Panc1 (cell line): Measurements from ENCODE around the gene PHETA2. TPM values are rescaled to one million over a fixed set of nuclear protein-coding genes. Genes with fewer than 3 reads are reported as not detected.
A peak's percentile ranks its signal among the peaks of the same experiment; 100 is the strongest.
"Not testable (repeated sequence)": the region's sequence is repeated elsewhere in the genome, so short reads cannot be mapped to it uniquely, and the experiment has no call there.

Experiments
- ATAC-seq: fragments of 200-7000 bp; cut with Tn5 transposase; 2 replicates; pipeline ENCODE4 v1.9.1; 2020; ENCODE audit warnings: mild to moderate bottlenecking, moderate library complexity
- BruUV-seq: library from RNA; stranded (reverse); fragments of 400-500 nt; replicated peaks from 2 replicates; lab custom pipeline; 2021; lab: Mats Ljungman, UMichigan
- CTCF ChIA-PET: fragments of 300-600 bp; sonication (Branson Sonifier 250); formaldehyde crosslinking; loops from one replicate; lab custom pipeline; 2022; ENCODE audit warnings: antibody characterized with exemption; lab: Charles Lee
- POLR2A ChIA-PET: fragments of 300-600 bp; sonication (Branson Sonifier 250); formaldehyde crosslinking; loops from one replicate; lab custom pipeline; 2022; ENCODE audit warnings: antibody characterized with exemption; lab: Charles Lee
- DNase-seq: peaks from one replicate; pipeline ENCODE4 v3.0.0-alpha.2; 2010; ENCODE audit warnings: low read depth, low spot score
- H3K27ac ChIP-seq: 2 replicates; pipeline ENCODE4 v1.5.1; 2011; ENCODE audit warnings: mild to moderate bottlenecking, low read length, inconsistent platforms
- H3K27me3 ChIP-seq: fragments of 200-500 bp; sonication (Bioruptor generic); 2 replicates; pipeline ENCODE4 v1.6.0; 2014; ENCODE audit warnings: low read length, inconsistent platforms; ENCODE audit not compliant: control insufficient read depth, insufficient read depth
- H3K36me3 ChIP-seq: fragments of 200-500 bp; sonication (Bioruptor generic); 2 replicates; pipeline ENCODE4 v1.5.1; 2014; ENCODE audit warnings: inconsistent platforms, mild to moderate bottlenecking, low read length, moderate library complexity; ENCODE audit not compliant: control insufficient read depth, insufficient read depth
- H3K4me1 ChIP-seq: 2 replicates; pipeline ENCODE4 v1.5.1; 2011; ENCODE audit warnings: inconsistent platforms, mild to moderate bottlenecking, low read length, moderate library complexity; ENCODE audit not compliant: control insufficient read depth, insufficient read depth
- H3K4me3 ChIP-seq, 2 experiments: 2 replicates each; pipeline ENCODE4 v1.5.1; 2011 to 2012; ENCODE audit warnings: low read depth in 2 of 2, low read length in 2 of 2, mild to moderate bottlenecking in 2 of 2, inconsistent platforms in 1 of 2, moderate library complexity in 1 of 2
- H3K9me3 ChIP-seq: fragments of 200-500 bp; sonication (Bioruptor generic); 2 replicates; pipeline ENCODE4 v1.5.1; 2014; ENCODE audit warnings: low read depth, mild to moderate bottlenecking, inconsistent platforms, low read length, moderate library complexity; ENCODE audit not compliant: control insufficient read depth, insufficient read depth
- CTCF ChIP-seq: fragments of 450-650 bp; IDR thresholded peaks from 2 replicates; pipeline ENCODE4 v1.5.1; 2017; ENCODE audit warnings: mild to moderate bottlenecking
- POLR2AphosphoS5 ChIP-seq: IDR thresholded peaks from 2 replicates; pipeline ENCODE4 v1.6.1; 2012; ENCODE audit warnings: mild to moderate bottlenecking, low read depth, low read length, moderate library complexity
- REST ChIP-seq, 2 experiments: IDR thresholded peaks; 2 replicates each; pipeline ENCODE4 v1.6.1; 2011 to 2012; ENCODE audit warnings: low read depth in 2 of 2, control low read depth in 1 of 2, low read length in 1 of 2, mild to moderate bottlenecking in 1 of 2, moderate library complexity in 1 of 2; ENCODE audit not compliant: insufficient read depth in 1 of 2
- SIN3A ChIP-seq: IDR thresholded peaks from 2 replicates; pipeline ENCODE4 v1.6.1; 2012; ENCODE audit warnings: low read depth, mild to moderate bottlenecking, low read length, moderate library complexity, borderline replicate concordance; ENCODE audit not compliant: insufficient read depth
- TCF7L2 ChIP-seq: IDR thresholded peaks from 2 replicates; pipeline ENCODE4 v1.6.1; 2011; ENCODE audit warnings: mild to moderate bottlenecking, low read depth, low read length, inconsistent platforms
- in situ Hi-C: cut with HindIII; loops from 2 replicates; pipeline ENCODE4 v1.10.0; 2016; ENCODE audit warnings: low sequenced_read_pairs, low pct_unique_long_range_greater_than_20kb
- intact Hi-C: fragments of 100-400 bp; cut with micrococcal nuclease; formaldehyde crosslinking; loops from one replicate; pipeline ENCODE4 v1.10.0; 2022; ENCODE audit not compliant: unreplicated experiment
- total RNA-seq: library from RNA; stranded (reverse); gene quantifications from one replicate; pipeline ENCODE4 v1.2.1, GENCODE V29; 2021; ENCODE audit not compliant: unreplicated experiment

PHETA2 gene
- total RNA-seq, 1 experiment from 2014 or later = 1.3 TPM

- Histone ChIP-seq H3K36me3 (no peaks in the 10 kb centered on the region), H3K4me3 (no peak overlapping the region), H3K4me1 (no peaks in the 10 kb centered on the region), H3K27ac (no peak overlapping the region), H3K9me3 (peaks cover 4% of the 10 kb centered on the region; the same call in 1 of the 2 replicates), H3K27me3 (no peaks in the 10 kb centered on the region)
- in situ Hi-C loops (no loop called here), intact Hi-C loops (loop anchor here (10.0 kb wide), 1 partner anchor 150 kb away; the partner anchor contains the start of gene SEPTIN3)
- ChIA-PET CTCF (no interaction called here), POLR2A (no interaction called here)
- no peak for TF ChIP-seq TCF7L2
- peak; percentile 17 for TF ChIP-seq CTCF
- DNase-seq (no peak), ATAC-seq (0 out of 2 replicates have a peak, but pooled peaks have one; percentile 58)
- BruUV-seq = no TSS peak
Observed at GRCh38 chr22:42114721-42115120, 40.7 kb downstream of the PHETA2 start.

- H3K27ac ChIP-seq, H3K4me1 ChIP-seq, POLR2A ChIA-PET, ATAC-seq, CTCF ChIA-PET, H3K4me3 ChIP-seq, in situ Hi-C loops, H3K27me3 ChIP-seq, DNase-seq, H3K36me3 ChIP-seq, BruUV-seq, H3K9me3 ChIP-seq: not testable (repeated sequence)
- intact Hi-C loops = loop anchor here (10.0 kb wide), 1 partner anchor 151 kb away; the partner anchor contains the start of gene SEPTIN3
Observed at GRCh38 chr22:42115420-42115830, 41.4 kb downstream of the PHETA2 start.

- POLR2A ChIA-PET = no interaction called here
- H3K27me3 ChIP-seq = no peaks in the 10 kb centered on the region
- peaks cover 4% of the 10 kb centered on the region; the same call in 1 of the 2 replicates for H3K9me3 ChIP-seq
- H3K36me3 ChIP-seq = no peaks in the 10 kb centered on the region
- H3K4me1 ChIP-seq = no peaks in the 10 kb centered on the region
- H3K4me3 ChIP-seq = no peak overlapping the region
- in situ Hi-C loops (no loop called here), intact Hi-C loops (loop anchor here (10.0 kb wide), 1 partner anchor 152 kb away; the partner anchor contains the start of gene SEPTIN3)
- no peak for ATAC-seq
- DNase-seq = no peak
- no peak for TF ChIP-seq SIN3A
- no peak for TF ChIP-seq TCF7L2
- TF ChIP-seq POLR2AphosphoS5 = no peak
- TF ChIP-seq CTCF = no peak
- no peak for TF ChIP-seq REST (IDR thresholded peaks at IDR 0.05; ENCODE audit: insufficient read depth in 1 of 2, low read depth in 2 of 2, low read length in 1 of 2)
- CTCF ChIA-PET = no interaction called here
- no TSS peak for BruUV-seq
- no peak overlapping the region for H3K27ac ChIP-seq
Observed at GRCh38 chr22:42116848-42117424, 42.9 kb downstream of the PHETA2 start.

- DNase-seq, BruUV-seq, POLR2A ChIA-PET, ATAC-seq, H3K27me3 ChIP-seq, H3K4me3 ChIP-seq, CTCF ChIA-PET, H3K4me1 ChIP-seq, H3K27ac ChIP-seq, intact Hi-C loops, H3K9me3 ChIP-seq, in situ Hi-C loops, H3K36me3 ChIP-seq: not testable (repeated sequence)
Observed at GRCh38 chr22:42120231-42121021, 46.4 kb downstream of the PHETA2 start.
